DMS 273 (cell line): ENCODE data around the gene POFUT2.
A peak's percentile ranks its signal among the peaks of the same experiment; 100 is the strongest.

ENCODE experiments used
- DNase-seq: peaks from one replicate; lab custom pipeline; 2025; ENCODE audit not compliant: unreplicated experiment; lab: John Stamatoyannopoulos, UW

POFUT2 gene

DNA sequence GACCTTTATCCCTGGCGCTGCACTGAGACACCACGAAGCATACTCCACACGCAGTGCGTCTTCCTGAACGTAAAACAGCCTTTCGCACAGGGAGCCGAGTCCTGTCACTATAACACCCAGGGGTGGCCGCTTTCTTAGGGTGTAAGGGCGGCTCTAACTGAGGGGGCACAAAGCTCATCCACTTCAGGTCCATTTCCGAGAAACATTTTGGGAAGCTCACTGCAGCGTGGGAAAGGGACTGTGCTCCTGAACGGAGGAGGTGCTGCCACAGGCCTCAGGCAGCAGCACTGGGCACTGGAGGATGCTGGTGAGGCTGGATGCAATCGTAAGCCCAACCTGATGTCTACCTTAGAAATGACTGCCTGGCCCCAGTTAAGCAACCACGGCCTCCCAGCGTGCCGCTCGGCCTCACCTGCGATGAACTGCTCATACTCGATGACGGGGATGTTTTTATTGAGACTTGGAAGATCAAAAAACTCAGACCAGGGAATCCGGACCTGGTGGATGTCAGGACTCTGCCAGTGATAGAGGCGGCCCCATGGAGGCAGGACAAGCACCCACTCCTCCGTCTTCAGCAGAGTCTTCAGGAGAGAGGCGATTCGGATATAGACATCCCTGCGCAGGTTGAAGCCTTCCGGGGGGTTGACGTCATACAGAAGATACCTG lies 2.3 kb downstream of the POFUT2 start:
- DNase-seq = no peak

GRCh38 chr21:45284456-45284741 lies 3.3 kb downstream of the POFUT2 start:
- no peak for DNase-seq

DNA sequence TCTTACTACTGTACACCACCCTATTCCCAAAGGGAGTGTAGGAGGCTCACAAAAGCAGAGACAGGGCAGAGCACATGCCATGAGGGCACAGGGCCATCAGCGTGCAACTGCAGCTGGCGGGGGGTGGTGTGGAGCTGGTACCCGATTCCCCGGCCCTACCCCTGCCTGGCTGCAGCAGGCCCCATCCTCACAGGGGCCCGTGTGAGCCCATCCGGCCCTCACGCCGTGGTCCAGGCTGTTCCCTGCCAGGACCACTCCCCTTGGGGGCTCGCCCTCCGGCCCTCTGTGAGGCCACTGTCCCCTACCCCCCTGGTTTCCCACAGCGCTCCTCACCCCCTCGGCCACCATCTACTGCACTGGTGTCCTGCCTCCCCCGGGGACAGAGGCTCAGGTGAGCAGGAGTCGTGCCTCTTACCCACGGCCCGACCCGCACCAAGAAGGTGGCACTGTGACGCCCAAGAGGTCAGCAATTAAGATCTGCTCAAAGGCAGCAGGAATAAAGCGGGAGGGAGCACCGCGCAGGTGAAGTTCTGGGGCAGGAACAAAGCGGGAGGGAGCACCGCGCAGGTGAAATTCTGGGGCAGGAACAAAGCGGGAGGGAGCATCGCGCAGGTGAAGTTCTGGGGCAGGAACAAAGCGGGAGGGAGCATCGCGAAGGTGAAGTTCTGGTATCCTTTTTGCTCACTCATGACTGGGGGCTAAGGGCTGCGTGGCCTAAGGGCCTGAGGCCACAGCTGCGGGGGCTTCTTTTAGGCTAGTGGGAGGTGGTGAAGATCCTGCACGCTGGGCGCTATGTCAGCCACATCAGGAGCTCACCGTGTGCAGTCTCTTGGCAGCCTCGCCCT lies 3.9 kb downstream of the POFUT2 start:
- no peak for DNase-seq

- DNase-seq = no peak
Observed at GRCh38 chr21:45283035-45283610, 4.6 kb downstream of the POFUT2 start.

DNA sequence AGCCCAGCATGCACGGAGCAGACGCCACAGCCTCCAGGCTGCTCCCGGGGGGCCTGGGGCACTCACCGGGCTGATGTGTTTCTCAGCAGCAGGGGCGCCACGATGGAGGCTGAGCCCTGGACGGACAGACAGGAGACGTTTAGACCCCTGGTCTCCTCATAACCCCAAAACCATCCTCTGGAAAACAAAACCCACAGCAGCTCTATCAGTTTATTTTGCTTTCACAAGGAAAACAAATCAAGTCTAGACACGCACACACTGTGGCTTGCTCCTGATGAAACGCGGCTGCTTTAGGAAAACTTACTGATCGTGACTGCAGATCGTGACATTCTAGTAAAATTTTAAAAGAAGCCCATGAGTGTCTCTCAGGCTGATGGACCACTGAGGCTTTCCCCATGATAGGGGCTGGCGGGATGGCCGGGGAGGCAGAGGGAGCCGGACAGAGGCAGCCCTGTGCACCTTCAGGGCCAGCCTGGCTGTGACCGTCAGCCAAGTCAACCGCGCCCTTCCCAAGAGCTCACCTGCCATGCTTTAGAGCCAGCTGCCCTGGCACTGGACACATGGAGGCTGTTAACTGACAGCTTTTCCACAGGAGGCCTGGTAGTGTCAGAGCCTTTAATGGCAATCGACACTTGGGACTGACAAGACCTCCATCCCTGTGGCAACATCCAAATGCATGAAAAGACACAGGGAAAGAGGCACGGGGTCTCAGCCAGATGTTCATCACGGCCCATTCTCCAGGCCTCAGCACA lies 5.2 kb downstream of the POFUT2 start:
- DNase-seq = no peak

- peak; percentile 82 for DNase-seq
Observed at GRCh38 chr21:45281411-45282282, 6.0 kb downstream of the POFUT2 start.

GRCh38 chr21:45280969-45281368 lies 6.7 kb downstream of the POFUT2 start:
- no peak for DNase-seq

DNA sequence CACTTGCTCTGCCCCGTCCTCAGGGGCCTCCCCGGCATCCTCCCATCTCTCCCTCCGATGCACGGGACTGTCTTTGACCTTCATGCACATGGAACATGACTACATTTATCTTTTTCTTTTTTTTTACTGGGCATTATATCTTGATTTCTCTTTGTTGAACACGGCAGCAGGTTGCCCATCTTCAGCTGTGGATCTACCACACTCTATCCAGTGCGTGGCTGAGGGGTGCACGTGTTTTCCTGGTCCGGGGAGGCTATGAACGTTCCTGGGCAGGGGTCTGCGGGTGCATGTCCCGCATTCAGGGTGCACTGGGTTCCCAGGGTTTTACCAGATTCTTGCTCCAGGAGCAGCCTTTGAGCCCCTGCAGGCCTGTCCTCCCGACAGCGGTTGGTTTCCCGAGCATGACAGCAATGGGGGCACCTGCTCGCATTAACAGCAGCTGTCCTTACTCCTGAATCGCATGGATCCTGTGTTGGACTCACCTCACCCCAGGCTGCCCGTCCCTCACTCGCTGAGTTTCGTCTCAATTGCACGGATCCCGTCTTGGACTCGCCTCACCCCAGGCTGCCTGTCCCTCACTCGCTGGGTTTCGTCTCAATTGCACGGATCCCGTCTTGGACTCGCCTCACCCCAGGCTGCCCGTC lies 7.4 kb downstream of the POFUT2 start:
- no peak for DNase-seq

- DNase-seq = no peak
Observed at GRCh38 chr21:45279446-45280177, 8.1 kb downstream of the POFUT2 start.

DNA sequence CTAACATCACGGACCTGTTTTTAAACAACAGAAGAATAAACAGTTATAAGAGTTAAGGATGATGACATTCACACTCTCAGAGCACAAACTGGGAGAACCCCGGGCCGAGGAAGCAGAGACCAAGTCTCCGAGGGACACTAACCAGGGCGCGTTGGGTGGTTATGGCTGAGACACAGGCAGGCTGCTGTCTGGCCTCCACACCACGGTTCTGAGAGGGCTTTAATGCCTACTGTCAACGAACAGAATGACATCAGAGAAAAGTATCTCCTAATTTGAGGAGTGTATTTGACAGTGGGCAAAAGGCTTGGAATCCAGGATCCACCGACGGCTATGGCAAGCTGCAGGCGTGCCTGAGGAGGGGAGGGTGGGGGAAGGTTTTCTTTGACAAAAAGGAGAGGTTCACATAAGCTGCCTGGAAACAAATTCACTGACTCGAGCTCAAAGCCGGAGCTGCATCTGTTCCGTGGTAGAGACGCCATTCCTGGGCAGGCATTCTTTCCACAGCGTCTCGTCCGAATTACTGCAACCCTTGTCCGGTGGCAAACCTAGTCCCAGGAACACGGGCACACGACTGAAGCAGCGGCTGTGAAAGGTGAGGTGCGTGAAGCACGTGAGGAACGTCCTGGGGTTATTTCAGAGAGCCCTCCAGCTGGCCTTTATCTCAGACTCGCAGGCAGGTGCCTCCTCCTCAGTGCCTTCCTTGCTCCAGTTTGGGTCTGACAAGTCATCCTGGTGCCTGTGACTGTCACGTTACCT lies 9.4 kb downstream of the POFUT2 start:
- DNase-seq = no peak

DNA sequence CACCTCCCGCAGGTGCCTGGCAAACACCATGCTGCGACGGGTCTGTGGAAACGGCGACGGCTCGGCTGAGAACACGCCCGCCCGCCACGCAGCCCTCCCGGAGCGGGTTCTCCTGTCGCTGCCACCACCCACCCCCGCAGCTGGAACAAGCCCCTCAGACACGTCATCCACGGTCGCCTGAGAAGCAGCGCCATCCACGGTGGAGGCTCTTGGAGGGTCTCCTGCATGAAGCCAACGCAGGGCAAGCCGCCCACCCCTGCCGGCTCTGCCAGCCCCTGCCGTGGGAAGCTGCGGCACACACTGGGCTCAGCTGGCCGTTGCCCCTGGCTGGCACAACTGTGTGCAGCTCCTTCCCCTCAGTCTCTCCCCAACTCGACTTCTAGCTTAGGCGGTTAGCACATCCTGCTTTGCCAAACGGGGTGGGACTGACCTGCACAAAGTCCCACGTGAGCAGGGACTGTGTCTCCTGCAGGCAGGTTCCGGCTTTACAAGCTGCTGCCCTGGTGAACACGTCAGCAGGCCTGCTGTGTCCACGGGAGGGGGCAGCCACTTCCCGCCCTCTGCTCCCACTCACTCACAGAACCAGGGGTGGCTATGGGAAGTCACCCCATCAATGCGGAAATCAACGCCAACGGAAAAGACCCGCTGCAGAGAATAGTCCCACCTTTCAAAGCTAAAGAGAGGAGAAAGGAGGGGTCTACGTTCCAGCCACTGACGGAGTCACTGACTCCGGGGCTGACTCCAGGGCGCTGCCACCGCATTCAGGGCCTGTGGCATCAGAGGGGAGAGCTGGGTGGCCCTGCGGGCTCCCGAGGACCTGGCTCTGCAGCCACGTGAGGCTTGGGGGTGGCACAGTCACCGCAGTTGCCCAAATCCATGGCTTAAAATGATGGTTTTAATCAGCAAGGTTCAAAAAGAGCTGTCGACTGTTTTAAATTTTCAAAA lies 10.3 kb downstream of the POFUT2 start:
- DNase-seq = no peak

- no peak for DNase-seq
Observed at GRCh38 chr21:45276596-45276995, 11.1 kb downstream of the POFUT2 start.

GRCh38 chr21:45270306-45270821 lies 17.3 kb downstream of the POFUT2 start:
- no peak for DNase-seq

DNA sequence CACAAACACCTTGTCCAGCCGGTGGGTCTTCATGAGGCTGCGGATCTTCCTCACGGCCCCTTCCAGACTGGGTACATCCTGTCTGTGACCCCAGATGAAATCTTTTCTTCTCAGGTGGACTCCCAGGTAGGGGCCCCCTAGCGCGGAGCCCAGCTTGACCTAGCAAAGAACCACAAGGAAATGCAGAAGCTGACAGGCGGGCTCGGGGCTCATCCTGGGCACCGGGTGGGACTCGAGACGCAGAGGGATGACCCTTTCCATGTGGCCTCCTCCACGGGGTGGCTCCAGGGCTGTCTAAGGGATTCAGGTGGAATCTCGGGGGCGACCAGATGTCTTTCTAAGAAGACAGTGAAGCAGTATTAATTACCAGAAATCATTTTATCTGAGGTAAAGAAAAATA lies 17.8 kb downstream of the POFUT2 start:
- no peak for DNase-seq

DNA sequence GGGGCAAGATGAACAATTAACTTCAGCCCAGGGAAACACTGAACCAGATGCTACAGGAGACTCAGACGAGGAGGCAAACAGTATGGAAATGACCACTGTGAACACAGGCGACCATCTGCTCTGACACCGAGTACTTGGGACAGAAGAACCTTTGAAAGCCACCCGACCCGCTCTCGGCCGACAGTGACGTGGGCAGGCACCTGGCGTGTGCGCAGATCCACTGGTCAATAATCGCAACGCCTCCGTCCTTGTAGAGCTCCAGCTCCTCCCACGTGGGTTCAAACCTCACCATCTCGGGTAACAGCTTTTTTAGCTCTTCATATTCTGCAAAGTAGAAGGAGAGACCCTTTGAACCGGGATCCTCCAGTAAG lies 20.3 kb downstream of the POFUT2 start:
- DNase-seq = peak; percentile 27

- no peak for DNase-seq
Observed at GRCh38 chr21:45266518-45267389, 20.9 kb downstream of the POFUT2 start.
